HCT116 (cell line): Measurements from ENCODE around the gene LTBP1.

Experiments used
- CTCF ChIP-seq, 3 experiments: fragments of 200-600 bp in 1 of 3; sonication (generic) in 1 of 3; IDR thresholded peaks in 2 of 3; conservative IDR thresholded peaks in 1 of 3; 2 replicates each; pipeline ENCODE4 v1.5.1; 2012 to 2017; ENCODE audit warnings: low read depth in 2 of 3, low read length in 2 of 3, antibody characterized with exemption in 1 of 3, borderline replicate concordance in 1 of 3, control low read depth in 1 of 3, mild to moderate bottlenecking in 1 of 3, mixed read lengths in 1 of 3, mixed run types in 1 of 3, moderate library complexity in 1 of 3; ENCODE audit not compliant: insufficient read depth in 1 of 3
- EZH2 ChIP-seq: fragments of 200-600 bp; sonication (generic); IDR thresholded peaks from 2 replicates; pipeline ENCODE4 v1.6.1; 2017; ENCODE audit warnings: antibody characterized with exemption, mixed run types
- RAD21 ChIP-seq: IDR thresholded peaks from 2 replicates; pipeline ENCODE4 v1.6.1; 2012; ENCODE audit warnings: low read depth, mild to moderate bottlenecking
- SIN3A ChIP-seq: IDR thresholded peaks from 2 replicates; pipeline ENCODE4 v1.6.1; 2012; ENCODE audit warnings: low read depth
- TCF7L2 ChIP-seq: IDR thresholded peaks from 2 replicates; pipeline ENCODE4 v1.7.0; 2011; ENCODE audit warnings: borderline replicate concordance, inconsistent platforms; ENCODE audit not compliant: insufficient read depth, insufficient read length; ENCODE audit errors: extremely low read depth
- TF ChIP-seq, protein P1 (sequence below): IDR thresholded peaks from 2 replicates; pipeline ENCODE4 v1.6.1; 2012; ENCODE audit warnings: low read depth

- TF ChIP-seq SIN3A (no peak), CTCF (IDR thresholded peaks at IDR 0.05 in 2 of 3, conservative IDR thresholded peaks at IDR 0.05 in 1 of 3; ENCODE audit: borderline replicate concordance in 1 of 3, insufficient read depth in 1 of 3, low read depth in 2 of 3, low read length in 2 of 3) (no peak), RAD21 (no peak), TCF7L2 (no peak), EZH2 (no peak)
- TF ChIP-seq, protein P1, sequence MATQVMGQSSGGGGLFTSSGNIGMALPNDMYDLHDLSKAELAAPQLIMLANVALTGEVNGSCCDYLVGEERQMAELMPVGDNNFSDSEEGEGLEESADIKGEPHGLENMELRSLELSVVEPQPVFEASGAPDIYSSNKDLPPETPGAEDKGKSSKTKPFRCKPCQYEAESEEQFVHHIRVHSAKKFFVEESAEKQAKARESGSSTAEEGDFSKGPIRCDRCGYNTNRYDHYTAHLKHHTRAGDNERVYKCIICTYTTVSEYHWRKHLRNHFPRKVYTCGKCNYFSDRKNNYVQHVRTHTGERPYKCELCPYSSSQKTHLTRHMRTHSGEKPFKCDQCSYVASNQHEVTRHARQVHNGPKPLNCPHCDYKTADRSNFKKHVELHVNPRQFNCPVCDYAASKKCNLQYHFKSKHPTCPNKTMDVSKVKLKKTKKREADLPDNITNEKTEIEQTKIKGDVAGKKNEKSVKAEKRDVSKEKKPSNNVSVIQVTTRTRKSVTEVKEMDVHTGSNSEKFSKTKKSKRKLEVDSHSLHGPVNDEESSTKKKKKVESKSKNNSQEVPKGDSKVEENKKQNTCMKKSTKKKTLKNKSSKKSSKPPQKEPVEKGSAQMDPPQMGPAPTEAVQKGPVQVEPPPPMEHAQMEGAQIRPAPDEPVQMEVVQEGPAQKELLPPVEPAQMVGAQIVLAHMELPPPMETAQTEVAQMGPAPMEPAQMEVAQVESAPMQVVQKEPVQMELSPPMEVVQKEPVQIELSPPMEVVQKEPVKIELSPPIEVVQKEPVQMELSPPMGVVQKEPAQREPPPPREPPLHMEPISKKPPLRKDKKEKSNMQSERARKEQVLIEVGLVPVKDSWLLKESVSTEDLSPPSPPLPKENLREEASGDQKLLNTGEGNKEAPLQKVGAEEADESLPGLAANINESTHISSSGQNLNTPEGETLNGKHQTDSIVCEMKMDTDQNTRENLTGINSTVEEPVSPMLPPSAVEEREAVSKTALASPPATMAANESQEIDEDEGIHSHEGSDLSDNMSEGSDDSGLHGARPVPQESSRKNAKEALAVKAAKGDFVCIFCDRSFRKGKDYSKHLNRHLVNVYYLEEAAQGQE, result no peak
Observed at GRCh38 chr2:33100921-33101320, 154.2 kb downstream of the LTBP1 start.
